GM08714 (cell line): ENCODE data around the gene PPIE.
"Not testable (repeated sequence)": the region's sequence is repeated elsewhere in the genome, so short reads cannot be mapped to it uniquely, and the experiment has no call there.

Experiments used
- H3K4me3 ChIP-seq: fragments of 200-500 bp; sonication (Bioruptor generic); 2 replicates; pipeline ENCODE4 v1.5.1; 2014; ENCODE audit warnings: mild to moderate bottlenecking, low read length, inconsistent platforms
- ZNF274 ChIP-seq: IDR thresholded peaks from 2 replicates; pipeline ENCODE4 v1.6.1; 2012; ENCODE audit warnings: mild to moderate bottlenecking, low read depth, low read length

PPIE gene

GRCh38 chr1:39758556-39759435 lies 20.1 kb downstream of the PPIE start:
- no peak overlapping the region for H3K4me3 ChIP-seq
- TF ChIP-seq ZNF274 = no peak

GRCh38 chr1:39759436-39759726 lies 20.7 kb downstream of the PPIE start:
- no peak overlapping the region for H3K4me3 ChIP-seq
- no peak for TF ChIP-seq ZNF274

- H3K4me3 ChIP-seq = no peak overlapping the region
- TF ChIP-seq ZNF274 = no peak
Measured at GRCh38 chr1:39760074-39761008, 21.7 kb downstream of the PPIE start.

GRCh38 chr1:39761016-39761415 lies 22.3 kb downstream of the PPIE start:
- no peak for TF ChIP-seq ZNF274
- no peak overlapping the region for H3K4me3 ChIP-seq

- no peak for TF ChIP-seq ZNF274
- H3K4me3 ChIP-seq = no peak overlapping the region
Measured at GRCh38 chr1:39761557-39762260, 23.0 kb downstream of the PPIE start.

- TF ChIP-seq ZNF274 = no peak
Measured at GRCh38 chr1:39762550-39763540, 24.2 kb downstream of the PPIE start.

GRCh38 chr1:39763619-39764374 lies 25.1 kb downstream of the PPIE start:
- not testable (repeated sequence) for H3K4me3 ChIP-seq

More at GRCh38 chr1:39762550-39763540, 24.2 kb downstream of the PPIE start:
- H3K4me3 ChIP-seq = no peak overlapping the region

- not testable (repeated sequence) for H3K4me3 ChIP-seq
Measured at GRCh38 chr1:39764512-39764911, 25.8 kb downstream of the PPIE start.

GRCh38 chr1:39766466-39766865 lies 27.8 kb downstream of the PPIE start:
- not testable (repeated sequence) for H3K4me3 ChIP-seq

- not testable (repeated sequence) for H3K4me3 ChIP-seq
Measured at GRCh38 chr1:39769502-39769901, 30.8 kb downstream of the PPIE start.

GRCh38 chr1:39770100-39771021 lies 31.7 kb downstream of the PPIE start:
- not testable (repeated sequence) for H3K4me3 ChIP-seq

GRCh38 chr1:39771022-39771532 lies 32.4 kb downstream of the PPIE start, which contains the start of gene OXCT2:
TSS of gene OXCT2 (minus strand) at chr1:39771348. CDS start at chr1:39771255, 93 bp downstream.
- H3K4me3 ChIP-seq = not testable (repeated sequence)

GRCh38 chr1:39773369-39773979 lies 34.8 kb downstream of the PPIE start:
- not testable (repeated sequence) for H3K4me3 ChIP-seq

- H3K4me3 ChIP-seq = not testable (repeated sequence)
Measured at GRCh38 chr1:39775141-39775540, 36.5 kb downstream of the PPIE start.

GRCh38 chr1:39775676-39776399 lies 37.2 kb downstream of the PPIE start:
- not testable (repeated sequence) for H3K4me3 ChIP-seq
